Esophagus muscularis mucosa (tissue), 4 donors: Measurements from ENCODE around the gene CD3D. TPM values are rescaled to one million over a fixed set of nuclear protein-coding genes. Genes with fewer than 3 reads are reported as not detected.

Source experiments
- DNase-seq: peaks from one replicate; pipeline ENCODE4 v3.0.0-alpha.2; 2017; ENCODE audit errors: extremely low spot score
- H3K27ac ChIP-seq, 4 donors: fragments of 200-600 bp; sonication (generic); replicated peaks in 1 of 4; 1 replicate in 3 of 4; 2 replicates in 1 of 4; pipeline ENCODE4 v1.5.1; 2016 to 2019; ENCODE audit warnings: mild to moderate bottlenecking in 1 of 4
- H3K27me3 ChIP-seq, 4 donors: fragments of 200-600 bp; sonication (generic); one replicate each; pipeline versions ENCODE4 v1.5.1 to v1.6.0; 2016 to 2019
- H3K36me3 ChIP-seq, 4 donors: fragments of 200-600 bp; sonication (generic); one replicate each; pipeline ENCODE4 v1.5.1; 2016 to 2019
- H3K4me1 ChIP-seq, 4 donors: fragments of 200-600 bp; sonication (generic); one replicate each; pipeline ENCODE4 v1.5.1; 2016 to 2019
- H3K4me3 ChIP-seq, 4 donors: fragments of 200-600 bp; sonication (generic); 1 replicate in 2 of 4; 2 replicates in 2 of 4; pipeline ENCODE4 v1.5.1; 2016 to 2019; ENCODE audit warnings: mild to moderate bottlenecking in 4 of 4, moderate library complexity in 1 of 4
- H3K9me3 ChIP-seq, 4 donors: fragments of 200-600 bp; sonication (generic); 1 replicate in 3 of 4; 2 replicates in 1 of 4; pipeline ENCODE4 v1.5.1; 2016 to 2019
- CTCF ChIP-seq, 3 experiments: fragments of 200-600 bp in 2 of 3; fragments of 450-650 bp in 1 of 3; sonication (generic) in 2 of 3; IDR thresholded peaks; one replicate each; pipeline ENCODE4 v1.5.1; 2017 to 2019; ENCODE audit warnings: antibody characterized with exemption in 3 of 3, mild to moderate bottlenecking in 2 of 3, moderate library complexity in 1 of 3
- EP300 ChIP-seq: sonication (generic); formaldehyde crosslinking; IDR thresholded peaks from one replicate; pipeline ENCODE4 v1.6.1; 2017; ENCODE audit warnings: antibody characterized with exemption
- POLR2A ChIP-seq: fragments of 450-650 bp; IDR thresholded peaks from one replicate; pipeline ENCODE4 v1.6.1; 2017; ENCODE audit warnings: antibody characterized with exemption, moderate library complexity, mild to moderate bottlenecking, low read depth
- POLR2AphosphoS5 ChIP-seq, 2 donors: sonication (generic); formaldehyde crosslinking; IDR thresholded peaks; one replicate each; pipeline ENCODE4 v1.6.1; 2017; ENCODE audit warnings: antibody characterized with exemption in 2 of 2
- WGBS: methylation state at CpG from one replicate; pipeline ENCODE4 v1.1.5; 2018; 5-methylcytosine and 5-hydroxymethylcytosine counted together
- intact Hi-C: fragments of 100-400 bp; cut with DNase I; formaldehyde crosslinking; loops from one replicate; pipeline ENCODE4 v1.15.1; 2023
- total RNA-seq, 4 donors: library from RNA; depleted of rRNA; stranded (reverse); fragments of >200 nt; gene quantifications; one replicate each; pipeline versions ENCODE4 v1.1.0 to v1.2.1, GENCODE V29; 2016

Gene CD3D
- total RNA-seq, 4 donors from 2014 or later = 0.83 TPM; not detected in 3

- Histone ChIP-seq H3K9me3 (no peaks in the 10 kb centered on the region), H3K27me3 (peaks cover 0 to 29% (median 0%) of the 10 kb centered on the region in 4 donors), H3K27ac (no peak overlapping the region), H3K4me1 (no peaks in the 10 kb centered on the region), H3K36me3 (no peaks in the 10 kb centered on the region), H3K4me3 (no peak overlapping the region)
- intact Hi-C loops = loop anchor here (2.0 kb wide), 2 partner anchors 154 to 208 kb away; no protein-coding TSS in a partner anchor
- DNase-seq = no peak
- TF ChIP-seq POLR2AphosphoS5 (IDR thresholded peaks at IDR 0.05) (no peak), CTCF (IDR thresholded peaks at IDR 0.05) (peak; percentile 45 to 57 (median 50))
- WGBS = 16% methylated on average over 6 of the region's 6 CpGs
These were observed 10.7 kb upstream of the CD3D start for GRCh38 chr11:118353084-118353710.

- H3K4me3 ChIP-seq = no peak overlapping the region
- H3K9me3 ChIP-seq = no peaks in the 10 kb centered on the region
- TF ChIP-seq CTCF (IDR thresholded peaks at IDR 0.05) = no peak
- TF ChIP-seq POLR2A = no peak
- TF ChIP-seq POLR2AphosphoS5 (IDR thresholded peaks at IDR 0.05) = no peak
- TF ChIP-seq EP300 = no peak
- peaks cover 0 to 42% (median 0%) of the 10 kb centered on the region in 4 donors for H3K27me3 ChIP-seq
- no peaks in the 10 kb centered on the region for H3K36me3 ChIP-seq
- intact Hi-C loops = no loop called here
- no peak for DNase-seq
- H3K27ac ChIP-seq = no peak overlapping the region
- H3K4me1 ChIP-seq = no peaks in the 10 kb centered on the region
- WGBS = 76% methylated on average over 6 of the region's 6 CpGs
These were observed 7.0 kb upstream of the CD3D start for GRCh38 chr11:118349475-118349874.

- Histone ChIP-seq H3K4me3 (no peak within 1 kb of the TSS), H3K4me1 (no peaks in the 10 kb centered on the region), H3K27me3 (peaks cover 0 to 45% (median 0%) of the 10 kb centered on the region in 4 donors), H3K27ac (no peak within 1 kb of the TSS), H3K36me3 (no peaks in the 10 kb centered on the region), H3K9me3 (no peaks in the 10 kb centered on the region)
- TF ChIP-seq CTCF (IDR thresholded peaks at IDR 0.05) = no peak
- TF ChIP-seq EP300 = no peak
- TF ChIP-seq POLR2A = no peak
- no peak for TF ChIP-seq POLR2AphosphoS5 (IDR thresholded peaks at IDR 0.05)
- WGBS = 78% methylated on average over 6 of the region's 6 CpGs
- intact Hi-C loops = no loop called here
- DNase-seq = peak; percentile 89
These were observed 1.5 kb upstream of the CD3D start, which contains the start of gene CD3G for GRCh38 chr11:118343981-118344515. Gene CD3G, plus strand, starts transcription at chr11:118344344. Its CDS starts 80 bp downstream, at chr11:118344424.

- intact Hi-C loops = no loop called here
- H3K9me3 ChIP-seq = no peaks in the 10 kb centered on the region
- no peak overlapping the region for H3K4me3 ChIP-seq
- peaks cover 0 to 45% (median 0%) of the 10 kb centered on the region in 4 donors for H3K27me3 ChIP-seq
- no peaks in the 10 kb centered on the region for H3K36me3 ChIP-seq
- 68% methylated on average over 9 of the region's 9 CpGs for WGBS
- H3K4me1 ChIP-seq = no peaks in the 10 kb centered on the region
- no peak for TF ChIP-seq POLR2AphosphoS5 (IDR thresholded peaks at IDR 0.05)
- TF ChIP-seq POLR2A = no peak
- TF ChIP-seq CTCF (IDR thresholded peaks at IDR 0.05) = no peak
- no peak for TF ChIP-seq EP300
- DNase-seq = peak; percentile 39
- no peak overlapping the region for H3K27ac ChIP-seq
These were observed 743 bp upstream of the CD3D start for GRCh38 chr11:118343248-118343647.
